Mammary epithelial cell (primary cell): ENCODE measurements around the gene ATP2B3.

Experiments used
- CTCF ChIP-seq, 2 donors: IDR thresholded peaks in 1 of 2; conservative IDR thresholded peaks in 1 of 2; 2 replicates each; pipeline ENCODE4 v1.5.1; 2011 to 2012; ENCODE audit warnings: inconsistent platforms in 2 of 2, low read length in 2 of 2, mild to moderate bottlenecking in 2 of 2, control low read depth in 1 of 2, low read depth in 1 of 2; ENCODE audit not compliant: insufficient read depth in 1 of 2; ENCODE audit errors: extremely low read depth in 1 of 2
- EZH2 ChIP-seq: IDR thresholded peaks from 2 replicates; pipeline ENCODE4 v1.6.1; 2012; ENCODE audit warnings: low read length, inconsistent platforms, borderline replicate concordance

GRCh38 chrX:153631346-153631745 lies 113.9 kb downstream of the ATP2B3 start:
- no peak for TF ChIP-seq EZH2
- no peak for TF ChIP-seq CTCF (conservative IDR thresholded peaks at IDR 0.05 in 1 of 2, IDR thresholded peaks at IDR 0.05 in 1 of 2; ENCODE audit: extremely low read depth in 1 of 2, insufficient read depth in 1 of 2, low read depth in 1 of 2, low read length in 2 of 2)
